BLaER1 treated with 17β-estradiol and CSF1 and Interleukin-3, amounts not matched to agents 10 nM and 100 nM (cell line): ENCODE data around the gene GGCT.

Experiments used
- H3K27ac ChIP-seq, 11 experiments: shearing (Covaris generic); formaldehyde crosslinking; 2 replicates each; pipeline ENCODE4 v1.8.1; 2022
- H3K27me3 ChIP-seq, 11 experiments: shearing (Covaris generic); formaldehyde crosslinking; 2 replicates each; pipeline ENCODE4 v1.8.1; 2022
- H3K36me3 ChIP-seq, 11 experiments: shearing (Covaris generic); formaldehyde crosslinking; 2 replicates each; pipeline ENCODE4 v1.8.1; 2022
- H3K4me1 ChIP-seq, 10 experiments: shearing (Covaris generic); formaldehyde crosslinking; 2 replicates each; pipeline ENCODE4 v1.8.1; 2022
- H3K4me2 ChIP-seq, 11 experiments: shearing (Covaris generic); formaldehyde crosslinking; 2 replicates each; pipeline ENCODE4 v1.8.1; 2022
- H3K4me3 ChIP-seq, 10 experiments: shearing (Covaris generic); formaldehyde crosslinking; 2 replicates each; pipeline ENCODE4 v1.8.1; 2022
- H3K9ac ChIP-seq, 11 experiments: shearing (Covaris generic); formaldehyde crosslinking; 2 replicates each; pipeline ENCODE4 v1.8.1; 2022
- H3K9me3 ChIP-seq, 11 experiments: shearing (Covaris generic); formaldehyde crosslinking; replicated peaks in 1 of 11; 2 replicates each; pipeline ENCODE4 v1.8.1; 2022
- H4K20me1 ChIP-seq, 11 experiments: shearing (Covaris generic); formaldehyde crosslinking; 2 replicates each; pipeline ENCODE4 v1.8.1; 2022
- Cebpa-rat ChIP-seq, 11 experiments: shearing (Covaris generic); IDR thresholded peaks; 2 replicates each; pipeline ENCODE4 v1.8.1; 2022

Gene GGCT

DNA sequence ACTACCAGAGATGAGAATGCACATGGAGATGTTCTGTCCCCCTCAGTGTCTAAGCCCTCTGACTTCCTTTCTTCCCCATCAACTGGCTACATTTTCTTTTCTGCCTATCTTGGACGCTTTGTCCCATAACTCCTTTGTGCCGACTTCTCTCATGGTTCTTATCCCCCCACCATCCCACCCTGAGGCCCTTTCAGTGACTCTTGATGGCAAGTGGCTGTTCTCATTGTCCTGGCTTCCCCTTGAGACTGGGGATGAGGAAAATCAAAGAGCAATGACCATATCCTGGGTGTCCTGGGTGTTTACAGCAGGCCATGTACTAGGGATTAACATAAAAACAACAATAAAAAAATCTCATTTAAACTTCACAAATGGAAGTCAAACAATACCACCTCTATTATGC is 18.8 kb upstream of the GGCT start:
- H3K9ac ChIP-seq: no peak overlapping the region
- H3K4me1 ChIP-seq: peaks cover 14 to 32% (median 22%) of the 10 kb centered on the region in 10 experiments
- H4K20me1 ChIP-seq: no peaks in the 10 kb centered on the region
- H3K36me3 ChIP-seq: no peaks in the 10 kb centered on the region; a peak in 2 of 22 replicates
- TF ChIP-seq Cebpa-rat (IDR thresholded peaks at IDR 0.05): no peak
- H3K27ac ChIP-seq: no peak overlapping the region
- no peak overlapping the region for H3K4me2 ChIP-seq
- H3K4me3 ChIP-seq: no peak overlapping the region
- H3K27me3 ChIP-seq: no peaks in the 10 kb centered on the region
- H3K9me3 ChIP-seq: no peaks in the 10 kb centered on the region

DNA sequence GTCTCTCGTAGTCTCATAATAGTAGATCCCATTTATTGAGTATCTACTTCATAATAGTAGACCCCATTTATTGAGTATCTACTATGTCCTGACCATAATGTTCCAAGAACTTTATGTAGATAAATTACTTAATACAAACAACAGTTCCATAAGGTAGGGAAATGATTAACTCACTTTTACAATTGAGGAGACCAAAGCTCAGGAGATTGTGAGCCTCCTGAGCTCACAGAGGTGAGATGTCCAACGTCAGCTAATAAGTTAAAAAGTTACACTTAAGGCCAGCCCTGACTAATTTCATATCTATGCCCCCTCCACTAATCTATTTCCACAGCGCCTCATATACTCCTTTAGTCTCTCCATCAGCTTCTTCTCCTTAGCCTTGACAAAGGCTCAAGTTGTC is 17.5 kb upstream of the GGCT start:
- H3K27ac ChIP-seq: no peak overlapping the region
- H3K4me2 ChIP-seq: peak overlapping the region in 9 of 11 experiments; percentile 11 to 89 (median 74); a peak in 10 of 22 replicates
- peaks cover 14 to 32% (median 22%) of the 10 kb centered on the region in 10 experiments for H3K4me1 ChIP-seq
- no peaks in the 10 kb centered on the region; a peak in 2 of 22 replicates for H3K36me3 ChIP-seq
- H4K20me1 ChIP-seq: no peaks in the 10 kb centered on the region
- no peak overlapping the region for H3K4me3 ChIP-seq
- no peaks in the 10 kb centered on the region for H3K9me3 ChIP-seq
- no peaks in the 10 kb centered on the region for H3K27me3 ChIP-seq
- H3K9ac ChIP-seq: no peak overlapping the region
- no peak for TF ChIP-seq Cebpa-rat (IDR thresholded peaks at IDR 0.05)

DNA sequence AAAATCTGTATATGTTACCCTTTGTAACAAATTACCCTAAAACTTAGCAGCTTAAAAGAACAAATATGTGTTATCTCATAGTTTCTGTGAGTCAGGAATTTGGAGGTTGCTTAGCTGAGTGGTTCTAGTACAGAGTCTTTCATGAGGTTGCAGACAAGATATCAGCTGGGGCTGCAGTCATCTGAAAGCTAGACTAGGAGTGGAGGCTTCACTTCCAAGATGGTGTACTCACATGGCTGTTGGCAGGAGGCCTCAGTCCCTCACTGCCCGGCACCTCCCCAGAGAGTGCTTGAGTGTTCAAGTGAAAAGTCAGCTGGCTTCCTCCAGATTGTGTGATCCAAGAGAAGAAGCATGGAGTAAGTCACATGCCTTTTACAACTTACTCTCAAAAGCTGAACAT is 16.9 kb upstream of the GGCT start:
- H3K9ac ChIP-seq: peak overlapping the region in 1 of 11 experiments; percentile 63; a peak in 1 of 22 replicates
- no peaks in the 10 kb centered on the region for H3K9me3 ChIP-seq
- TF ChIP-seq Cebpa-rat (IDR thresholded peaks at IDR 0.05): no peak
- H3K4me1 ChIP-seq: peaks cover 14 to 32% (median 22%) of the 10 kb centered on the region in 10 experiments
- no peaks in the 10 kb centered on the region; a peak in 1 of 22 replicates for H3K36me3 ChIP-seq
- no peaks in the 10 kb centered on the region for H3K27me3 ChIP-seq
- H3K4me2 ChIP-seq: peak overlapping the region in 10 of 11 experiments; percentile 11 to 89 (median 69); a peak in 18 of 22 replicates
- H4K20me1 ChIP-seq: no peaks in the 10 kb centered on the region
- H3K27ac ChIP-seq: peak overlapping the region in 8 of 11 experiments; percentile 5 to 82 (median 68); a peak in 11 of 22 replicates
- no peak overlapping the region; a peak in 1 of 20 replicates for H3K4me3 ChIP-seq

DNA sequence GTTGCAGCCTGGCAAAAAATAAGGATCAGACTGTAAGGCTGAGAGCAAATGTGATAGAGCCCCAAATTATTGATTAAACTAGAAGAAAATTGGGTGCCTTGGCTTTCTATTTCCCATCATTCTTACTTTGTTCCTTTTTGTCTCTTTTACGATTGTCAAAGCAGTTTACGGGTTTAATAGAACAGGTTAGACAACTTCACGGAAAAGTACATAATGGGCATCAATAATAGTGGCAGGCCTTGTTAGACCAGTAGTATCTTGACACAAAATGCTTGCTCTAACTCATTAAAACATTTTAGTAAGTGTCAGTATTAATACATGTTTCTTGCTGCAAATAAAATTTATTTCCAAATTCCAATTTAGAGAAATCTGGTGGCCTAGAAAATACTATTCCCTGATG is 14.5 kb upstream of the GGCT start:
- Histone ChIP-seq H4K20me1 (no peaks in the 10 kb centered on the region), H3K4me2 (no peak overlapping the region), H3K27ac (no peak overlapping the region), H3K4me1 (peaks cover 14 to 32% (median 22%) of the 10 kb centered on the region in 10 experiments), H3K4me3 (no peak overlapping the region), H3K9ac (no peak overlapping the region), H3K9me3 (no peaks in the 10 kb centered on the region), H3K36me3 (no peaks in the 10 kb centered on the region; a peak in 1 of 22 replicates), H3K27me3 (no peaks in the 10 kb centered on the region)
- no peak for TF ChIP-seq Cebpa-rat (IDR thresholded peaks at IDR 0.05)

DNA sequence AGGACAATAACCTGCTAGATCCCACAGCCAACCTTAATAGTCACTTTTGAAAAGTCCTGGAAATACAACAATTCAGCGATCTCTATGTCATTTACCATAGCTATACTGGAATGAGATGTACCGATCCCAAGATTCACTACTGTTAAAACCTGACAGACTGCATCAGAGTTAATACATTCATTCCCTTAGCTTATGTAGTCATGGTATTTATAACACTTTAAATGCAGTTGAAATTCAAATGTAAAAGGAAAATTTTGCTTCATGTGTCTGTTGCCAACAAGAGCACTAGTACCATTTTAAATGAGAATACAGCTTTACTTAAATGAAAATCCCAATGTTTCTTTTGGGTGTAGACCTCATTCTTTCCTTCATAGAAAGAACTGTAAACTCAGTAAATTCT is 11.1 kb upstream of the GGCT start:
- H3K9ac ChIP-seq: no peak overlapping the region
- no peak overlapping the region for H3K27ac ChIP-seq
- no peaks in the 10 kb centered on the region for H4K20me1 ChIP-seq
- no peak overlapping the region for H3K4me2 ChIP-seq
- H3K4me3 ChIP-seq: no peak overlapping the region
- no peaks in the 10 kb centered on the region for H3K27me3 ChIP-seq
- no peak for TF ChIP-seq Cebpa-rat (IDR thresholded peaks at IDR 0.05)
- peaks cover 4 to 15% (median 9%) of the 10 kb centered on the region in 10 experiments; a peak in 18 of 20 replicates for H3K4me1 ChIP-seq
- no peaks in the 10 kb centered on the region for H3K9me3 ChIP-seq
- no peaks in the 10 kb centered on the region for H3K36me3 ChIP-seq

DNA sequence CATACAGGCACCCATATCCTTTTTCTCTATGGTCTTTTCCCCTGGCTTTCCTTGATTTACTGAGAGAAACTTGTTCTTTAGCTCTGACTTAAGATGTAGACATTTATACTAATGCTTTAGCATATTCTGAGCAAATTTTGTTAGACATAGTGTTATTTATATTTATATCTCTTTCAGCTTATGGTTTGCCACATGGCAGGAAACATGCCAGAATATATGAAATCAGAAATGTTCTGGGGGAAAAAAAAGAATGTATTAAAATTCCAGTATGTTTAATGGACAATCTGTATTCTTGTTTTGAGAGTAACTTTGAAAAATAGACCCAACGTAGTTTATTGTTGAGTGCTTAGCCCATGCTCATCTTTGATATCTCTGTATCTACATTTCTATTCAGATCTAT is 10.1 kb upstream of the GGCT start:
- Histone ChIP-seq H3K27me3 (no peaks in the 10 kb centered on the region), H3K9ac (no peak overlapping the region), H3K4me2 (no peak overlapping the region), H3K4me3 (no peak overlapping the region), H3K36me3 (no peaks in the 10 kb centered on the region), H3K27ac (no peak overlapping the region), H3K9me3 (no peaks in the 10 kb centered on the region), H3K4me1 (peaks cover 0 to 5% (median 0%) of the 10 kb centered on the region in 10 experiments; a peak in 6 of 20 replicates), H4K20me1 (no peaks in the 10 kb centered on the region)
- TF ChIP-seq Cebpa-rat (IDR thresholded peaks at IDR 0.05): no peak

DNA sequence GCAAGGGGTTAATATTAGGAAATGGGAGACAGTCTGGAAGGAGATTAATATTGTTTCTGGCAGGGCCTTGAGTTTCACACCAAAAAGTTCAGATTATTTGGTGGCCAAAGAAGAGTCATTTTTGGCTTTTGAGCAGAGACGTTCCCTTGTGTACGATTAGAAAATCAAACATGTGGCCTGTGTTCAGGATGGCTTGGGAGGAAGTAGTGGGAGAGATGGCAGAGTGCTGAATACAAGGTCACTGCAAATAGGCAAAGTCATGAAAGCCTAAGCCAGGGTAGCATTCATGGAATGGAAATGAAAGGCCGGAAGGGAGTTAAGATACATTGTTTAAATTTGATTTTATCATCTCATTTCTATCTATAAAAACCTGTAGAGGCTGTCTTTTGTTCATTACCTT is 9.5 kb upstream of the GGCT start:
- no peak overlapping the region for H3K27ac ChIP-seq
- no peak overlapping the region for H3K4me3 ChIP-seq
- TF ChIP-seq Cebpa-rat (IDR thresholded peaks at IDR 0.05): no peak

DNA sequence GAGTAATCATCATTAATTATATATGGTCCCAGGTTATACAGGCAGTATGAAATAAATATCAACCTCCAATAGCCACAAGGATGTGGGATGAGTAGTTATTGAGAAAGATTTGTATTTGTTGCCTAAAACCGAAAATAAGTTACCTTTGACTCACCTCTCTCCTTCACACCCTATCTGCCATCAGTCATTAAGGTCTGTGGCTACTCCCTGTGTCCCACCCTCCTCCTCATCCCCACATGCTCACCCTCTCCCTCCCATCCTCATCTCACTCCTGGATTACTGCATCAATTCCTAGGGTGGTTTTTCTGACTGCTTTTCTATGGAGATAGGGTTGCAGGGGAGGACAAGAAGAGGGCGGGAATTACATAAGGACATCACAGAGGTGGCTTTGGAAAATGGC is 9.1 kb upstream of the GGCT start:
- H3K9ac ChIP-seq: no peak overlapping the region
- no peak overlapping the region for H3K27ac ChIP-seq

More for the DNA sequence above, 9.5 kb upstream of the GGCT start:
- Histone ChIP-seq H3K27me3 (no peaks in the 10 kb centered on the region), H3K4me1 (no peaks in the 10 kb centered on the region), H3K4me2 (no peak overlapping the region), H4K20me1 (no peaks in the 10 kb centered on the region), H3K9ac (no peak overlapping the region), H3K36me3 (no peaks in the 10 kb centered on the region), H3K9me3 (no peaks in the 10 kb centered on the region)

DNA sequence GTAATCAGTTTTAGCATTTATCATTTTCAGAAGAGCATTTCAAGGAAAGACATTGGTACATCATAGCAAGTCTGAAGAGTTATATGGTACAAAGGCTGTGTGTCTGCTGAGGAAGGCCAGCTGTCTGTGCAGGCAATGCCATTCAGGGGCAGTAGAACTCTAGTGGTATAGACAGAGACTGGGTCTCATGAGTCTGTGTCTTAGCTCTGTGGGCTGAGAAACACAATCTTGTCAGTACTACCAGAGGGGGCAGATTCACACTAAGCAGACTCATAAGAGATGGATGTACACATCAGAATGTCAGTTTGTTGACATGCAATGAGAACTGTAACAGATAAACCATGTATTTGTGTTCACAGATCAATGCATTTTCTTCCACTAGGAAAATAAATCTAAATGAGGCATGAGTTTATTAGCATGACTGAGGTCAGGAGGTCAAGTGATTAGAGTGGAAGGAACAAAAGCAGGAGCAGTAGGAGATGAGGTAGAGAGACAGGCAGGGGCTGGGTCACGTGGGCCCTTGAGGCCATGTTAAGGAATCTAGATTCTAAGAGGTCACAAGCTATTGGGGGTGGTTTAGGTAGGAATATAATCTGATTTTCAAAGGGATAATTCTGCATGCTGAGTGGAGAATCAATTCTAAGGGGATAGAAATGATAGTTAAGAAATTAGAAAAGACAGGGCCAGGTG is 7.5 kb upstream of the GGCT start:
- Histone ChIP-seq H3K4me3 (no peak overlapping the region), H4K20me1 (no peaks in the 10 kb centered on the region), H3K9me3 (peaks cover 7 to 12% (median 7%) of the 10 kb centered on the region in 11 experiments; a peak in 18 of 22 replicates), H3K36me3 (no peaks in the 10 kb centered on the region), H3K27me3 (no peaks in the 10 kb centered on the region), H3K4me2 (no peak overlapping the region), H3K9ac (no peak overlapping the region), H3K4me1 (no peaks in the 10 kb centered on the region), H3K27ac (no peak overlapping the region)
- TF ChIP-seq Cebpa-rat (IDR thresholded peaks at IDR 0.05): no peak

More for the DNA sequence above, 9.1 kb upstream of the GGCT start:
- Histone ChIP-seq H3K36me3 (no peaks in the 10 kb centered on the region), H3K4me1 (no peaks in the 10 kb centered on the region), H3K4me3 (no peak overlapping the region), H3K9me3 (no peaks in the 10 kb centered on the region), H3K4me2 (no peak overlapping the region), H4K20me1 (no peaks in the 10 kb centered on the region), H3K27me3 (no peaks in the 10 kb centered on the region)
- no peak for TF ChIP-seq Cebpa-rat (IDR thresholded peaks at IDR 0.05)

DNA sequence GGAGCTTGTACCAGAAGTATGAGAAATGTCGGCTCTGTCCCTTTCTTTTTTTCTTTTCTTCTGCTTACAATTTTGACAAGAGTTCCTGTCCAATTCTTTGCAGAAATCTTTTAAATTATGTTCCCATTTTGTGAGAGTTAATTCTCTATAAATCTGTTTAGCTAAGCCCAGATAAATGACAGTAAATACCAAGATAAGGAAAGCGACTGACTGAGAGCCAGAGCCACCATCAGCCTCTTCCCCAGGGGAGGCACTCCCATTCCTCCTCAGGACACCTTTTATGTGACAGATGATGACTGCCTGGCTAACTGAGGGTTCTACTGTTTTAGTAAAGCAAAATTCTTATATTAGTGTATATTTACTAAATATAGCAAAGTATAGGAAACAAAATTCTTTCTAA is 6.9 kb upstream of the GGCT start:
- Histone ChIP-seq H3K27ac (no peak overlapping the region), H4K20me1 (no peaks in the 10 kb centered on the region), H3K4me3 (no peak overlapping the region), H3K4me1 (no peaks in the 10 kb centered on the region), H3K4me2 (no peak overlapping the region), H3K36me3 (no peaks in the 10 kb centered on the region), H3K9me3 (peaks cover 8 to 17% (median 13%) of the 10 kb centered on the region in 11 experiments; a peak in 18 of 22 replicates), H3K27me3 (no peaks in the 10 kb centered on the region), H3K9ac (no peak overlapping the region)
- TF ChIP-seq Cebpa-rat (IDR thresholded peaks at IDR 0.05): no peak
